IMR-90 (cell line): ENCODE data around the gene NUP98. TPM values are rescaled to one million over a fixed set of nuclear protein-coding genes. Genes with fewer than 3 reads are reported as not detected.

Experiments used
- ATAC-seq: fragments of 200-7000 bp; cut with Tn5 transposase; 2 replicates; pipeline ENCODE4 v1.9.1; 2020; ENCODE audit warnings: low read depth, mild to moderate bottlenecking, moderate library complexity
- BruUV-seq: library from RNA; stranded (reverse); fragments of 400-500 nt; replicated peaks from 2 replicates; lab custom pipeline; 2021; lab: Mats Ljungman, UMichigan
- CTCF ChIA-PET: fragments of 300-600 bp; formaldehyde crosslinking; extraction: SDS; loops from one replicate; lab custom pipeline; 2021; ENCODE audit warnings: antibody characterized with exemption; lab: Yijun Ruan, JAX
- POLR2A ChIA-PET: fragments of 300-600 bp; sonication (Branson Sonifier 250); formaldehyde crosslinking; loops from one replicate; lab custom pipeline; 2022; ENCODE audit warnings: antibody characterized with exemption; ENCODE audit not compliant: unreplicated experiment; lab: Charles Lee
- DNase-seq: peaks from one replicate; pipeline ENCODE4 v3.0.0; 2013
- H2AFZ ChIP-seq: replicated peaks from 2 replicates; pipeline ENCODE3; 2013; ENCODE audit warnings: low read length, mild to moderate bottlenecking; ENCODE audit not compliant: poor library complexity
- H2AK5ac ChIP-seq: 2 replicates; pipeline ENCODE4 v1.6.1; 2013; ENCODE audit warnings: low read depth, low read length, inconsistent platforms
- H2AK9ac ChIP-seq: replicated peaks from 2 replicates; pipeline ENCODE3; 2013; ENCODE audit warnings: mild to moderate bottlenecking, low read depth, low read length, moderate library complexity; ENCODE audit not compliant: poor library complexity
- H2BK120ac ChIP-seq: 2 replicates; pipeline ENCODE4 v1.6.1; 2013; ENCODE audit warnings: low read depth, low read length, inconsistent platforms
- H2BK15ac ChIP-seq: 3 replicates; pipeline ENCODE4 v1.6.1; 2013; ENCODE audit warnings: low read depth, low read length, inconsistent platforms
- H2BK20ac ChIP-seq: 2 replicates; pipeline ENCODE4 v1.6.1; 2013; ENCODE audit warnings: low read depth, mild to moderate bottlenecking, inconsistent platforms, low read length, moderate library complexity
- H2BK5ac ChIP-seq: 2 replicates; pipeline ENCODE4 v1.6.1; 2013; ENCODE audit warnings: mild to moderate bottlenecking, low read depth, low read length, inconsistent platforms; ENCODE audit not compliant: poor library complexity, severe bottlenecking
- H3K14ac ChIP-seq: replicated peaks from 2 replicates; pipeline ENCODE4 v1.6.1; 2013; ENCODE audit warnings: low read depth, low read length, inconsistent platforms
- H3K18ac ChIP-seq: 2 replicates; pipeline ENCODE4 v1.6.1; 2013; ENCODE audit warnings: low read depth, low read length, control low read depth
- H3K23ac ChIP-seq: 2 replicates; pipeline ENCODE4 v1.6.1; 2013; ENCODE audit warnings: low read depth, low read length, inconsistent platforms
- H3K27ac ChIP-seq: 2 replicates; pipeline ENCODE4 v1.5.1; 2013; ENCODE audit warnings: mild to moderate bottlenecking, control low read depth, low read length; ENCODE audit not compliant: insufficient read depth
- H3K27me3 ChIP-seq: 2 replicates; pipeline ENCODE4 v1.6.1; 2013; ENCODE audit warnings: low read length; ENCODE audit not compliant: control insufficient read depth, insufficient read depth
- H3K36me3 ChIP-seq: 2 replicates; pipeline ENCODE4 v1.6.1; 2013; ENCODE audit warnings: low read length, mixed read lengths; ENCODE audit not compliant: control insufficient read depth, insufficient read depth
- H3K4ac ChIP-seq: 2 replicates; pipeline ENCODE4 v1.6.1; 2013; ENCODE audit warnings: low read depth, low read length, inconsistent platforms
- H3K4me1 ChIP-seq: 2 replicates; pipeline ENCODE4 v1.6.1; 2013; ENCODE audit warnings: low read length, mixed read lengths; ENCODE audit not compliant: control insufficient read depth, insufficient read depth
- H3K4me2 ChIP-seq: 2 replicates; pipeline ENCODE4 v1.6.1; 2013; ENCODE audit warnings: low read depth, mild to moderate bottlenecking, control low read depth, low read length, moderate library complexity
- H3K4me3 ChIP-seq: 2 replicates; pipeline ENCODE4 v1.5.1; 2013; ENCODE audit warnings: low read depth, mild to moderate bottlenecking, control low read depth, low read length, moderate library complexity; ENCODE audit not compliant: insufficient read depth
- H3K56ac ChIP-seq: 2 replicates; pipeline ENCODE4 v1.6.1; 2013; ENCODE audit warnings: low read length, inconsistent platforms; ENCODE audit not compliant: insufficient read depth; ENCODE audit errors: extremely low read depth
- H3K79me1 ChIP-seq, 2 experiments: 2 replicates each; pipeline ENCODE4 v1.6.1; 2013; ENCODE audit warnings: low read length in 2 of 2, inconsistent platforms in 1 of 2, low read depth in 1 of 2
- H3K9ac ChIP-seq: 2 replicates; pipeline ENCODE4 v1.6.1; 2013; ENCODE audit warnings: low read depth, low read length, control low read depth
- H3K9me1 ChIP-seq: 2 replicates; pipeline ENCODE4 v1.6.1; 2013; ENCODE audit warnings: low read length, inconsistent platforms; ENCODE audit not compliant: insufficient read depth
- H3K9me3 ChIP-seq: 2 replicates; pipeline ENCODE4 v1.6.1; 2013; ENCODE audit warnings: low read length; ENCODE audit not compliant: control insufficient read depth, insufficient read depth
- H4K20me1 ChIP-seq: 2 replicates; pipeline ENCODE4 v1.6.1; 2013; ENCODE audit warnings: low read length, inconsistent platforms; ENCODE audit not compliant: insufficient read depth
- H4K5ac ChIP-seq: 2 replicates; pipeline ENCODE4 v1.6.1; 2013; ENCODE audit warnings: mild to moderate bottlenecking, low read depth, low read length, control low read depth
- H4K8ac ChIP-seq, 2 experiments: 2 replicates each; pipeline ENCODE4 v1.6.1; 2013; ENCODE audit warnings: low read depth in 2 of 2, low read length in 2 of 2, control low read depth in 1 of 2, inconsistent platforms in 1 of 2
- H4K91ac ChIP-seq: 2 replicates; pipeline ENCODE4 v1.6.1; 2013; ENCODE audit warnings: low read depth, low read length, inconsistent platforms; ENCODE audit not compliant: insufficient read depth
- BHLHE40 ChIP-seq: fragments of 150-350 bp; IDR thresholded peaks from 2 replicates; pipeline ENCODE4 v1.6.1; 2016; ENCODE audit warnings: mild to moderate bottlenecking, low read depth, low read length
- CEBPB ChIP-seq: IDR thresholded peaks from 2 replicates; pipeline ENCODE4 v1.6.1; 2012; ENCODE audit warnings: low read depth, low read length, improper control_type of control experiment
- CHD1 ChIP-seq: IDR thresholded peaks from 2 replicates; pipeline ENCODE4 v1.6.1; 2012; ENCODE audit warnings: low read depth, low read length, improper control_type of control experiment
- ELK1 ChIP-seq: fragments of 150-350 bp; IDR thresholded peaks from 2 replicates; pipeline ENCODE4 v1.6.1; 2016; ENCODE audit warnings: low read depth, mild to moderate bottlenecking, low read length, moderate library complexity, borderline replicate concordance
- FOS ChIP-seq: fragments of 150-350 bp; IDR thresholded peaks from 2 replicates; pipeline ENCODE4 v1.6.1; 2016; ENCODE audit warnings: low read depth, low read length
- MAFK ChIP-seq: IDR thresholded peaks from 2 replicates; pipeline ENCODE4 v1.6.1; 2012; ENCODE audit warnings: low read depth, low read length, improper control_type of control experiment
- MAZ ChIP-seq: IDR thresholded peaks from 2 replicates; pipeline ENCODE4 v1.6.1; 2012; ENCODE audit warnings: low read depth, mild to moderate bottlenecking, low read length, improper control_type of control experiment, moderate library complexity, borderline replicate concordance
- MXI1 ChIP-seq: IDR thresholded peaks from 2 replicates; pipeline ENCODE4 v1.6.1; 2012; ENCODE audit warnings: low read depth, mild to moderate bottlenecking, low read length, moderate library complexity, borderline replicate concordance
- POLR2A ChIP-seq: IDR thresholded peaks from 2 replicates; pipeline ENCODE4 v1.6.1; 2012; ENCODE audit warnings: mild to moderate bottlenecking, low read depth, low read length
- RAD21 ChIP-seq: IDR thresholded peaks from 2 replicates; pipeline ENCODE4 v1.6.1; 2012; ENCODE audit warnings: low read length, improper control_type of control experiment
- RCOR1 ChIP-seq: IDR thresholded peaks from 2 replicates; pipeline ENCODE4 v1.6.1; 2012; ENCODE audit warnings: mild to moderate bottlenecking, low read length, improper control_type of control experiment; ENCODE audit not compliant: insufficient replicate concordance
- RFX5 ChIP-seq: IDR thresholded peaks from 2 replicates; pipeline ENCODE4 v1.8.0; 2012; ENCODE audit warnings: low read depth, mild to moderate bottlenecking, low read length, moderate library complexity
- SMC3 ChIP-seq: fragments of 150-350 bp; IDR thresholded peaks from 2 replicates; pipeline ENCODE4 v1.6.1; 2016; ENCODE audit warnings: low read depth, mild to moderate bottlenecking, antibody characterized with exemption, low read length, moderate library complexity
- USF2 ChIP-seq: fragments of 150-350 bp; IDR thresholded peaks from 2 replicates; pipeline ENCODE4 v1.6.1; 2017; ENCODE audit warnings: mild to moderate bottlenecking, antibody characterized with exemption, low read length, low read depth
- WGBS, 2 experiments: methylation state at CpG; one replicate each; pipeline versions ENCODE4 v1.1.5 to v1.1.7; 2013; ENCODE audit warnings: missing lambda C conversion rate in 2 of 2; ENCODE audit not compliant: insufficient read length in 1 of 2; ENCODE audit errors: extremely low coverage in 2 of 2; 5-methylcytosine and 5-hydroxymethylcytosine counted together
- dilution Hi-C: fragments of 300-500 bp; cut with HindIII; formaldehyde crosslinking; loops from one replicate; pipeline ENCODE4 v1.14.3; 2018; ENCODE audit warnings: low sequenced_read_pairs; ENCODE audit not compliant: unreplicated experiment
- in situ Hi-C: fragments of 300-500 bp; cut with MboI; formaldehyde crosslinking; loops from 3 replicates; pipeline ENCODE4 v1.14.3; 2019; ENCODE audit warnings: low sequenced_read_pairs, inconsistent platforms, mixed read lengths
- intact Hi-C: fragments of 100-400 bp; cut with micrococcal nuclease; formaldehyde crosslinking; loops from 2 replicates; pipeline ENCODE4 v1.10.0; 2022
- polyA plus RNA-seq, 3 experiments: library from polyadenylated mRNA; depleted of rRNA; stranded (reverse); fragments of >200 nt; gene quantifications; 2 replicates each; pipeline ENCODE4 v1.2.3, GENCODE V29; 2012; ENCODE audit warnings: low replicate concordance in 1 of 3
- total RNA-seq: library from RNA; depleted of rRNA; stranded (reverse); fragments of >200 nt; gene quantifications from 2 replicates; pipeline ENCODE4 v1.2.3, GENCODE V29; 2012
- TF ChIP-seq, protein P1 (sequence below): conservative IDR thresholded peaks from 2 replicates; pipeline ENCODE4 v1.5.1; 2012; ENCODE audit warnings: mild to moderate bottlenecking, low read depth, low read length, improper control_type of control experiment

Gene NUP98
- total and polyA plus RNA-seq, 2 of the 4 experiments (the other 2 are of a cell fraction), result 103 to 138 TPM

DNA sequence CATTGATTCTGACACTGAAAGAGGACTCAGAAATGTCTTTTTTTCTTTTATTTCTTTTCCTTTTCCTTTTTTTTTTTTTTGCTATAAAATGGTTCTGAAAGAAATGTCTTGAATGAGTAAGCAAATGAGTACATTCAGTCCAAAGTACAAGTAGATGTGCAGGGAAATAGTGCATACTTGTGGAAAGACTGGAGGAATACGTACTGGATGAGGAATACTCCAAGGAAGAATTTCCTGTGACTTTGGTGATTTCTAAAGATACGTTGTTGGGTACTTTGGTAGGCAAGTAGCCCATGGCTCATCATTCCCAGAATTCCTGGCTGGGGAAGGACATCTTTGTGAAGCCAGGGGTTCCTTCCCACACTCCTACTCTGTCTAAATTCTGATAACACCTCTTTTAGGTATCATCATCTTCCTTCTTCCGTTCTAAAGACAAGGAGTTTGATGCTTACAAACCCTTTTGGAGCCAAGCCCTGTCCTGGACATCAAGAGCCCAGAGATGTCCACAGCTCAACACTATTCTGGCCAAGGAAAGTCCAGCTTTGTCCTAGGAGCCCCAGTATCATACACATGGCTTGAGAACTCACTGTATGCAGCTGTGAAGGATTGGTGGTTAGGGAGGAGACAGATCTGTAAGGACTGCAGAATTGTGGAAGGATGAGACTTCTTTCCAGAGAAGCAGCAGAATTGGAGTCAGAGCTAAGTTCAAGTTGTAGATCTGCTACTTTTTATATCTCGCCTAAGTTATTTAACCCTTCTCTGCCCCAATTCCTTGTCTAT, 4.8 kb upstream of the NUP98 start:
- Histone ChIP-seq H4K8ac (peak overlapping the region in 1 of 2 experiments; percentile 48; a peak in 1 of 4 replicates), H3K4ac (no peak overlapping the region), H2AK5ac (no peak overlapping the region), H3K36me3 (no peaks in the 10 kb centered on the region), H4K5ac (no peak overlapping the region), H3K9me1 (peaks cover 4% of the 10 kb centered on the region; the same call in 1 of the 2 replicates), H3K56ac (no peak overlapping the region), H4K20me1 (0 out of 2 replicates have a peak, but pooled peaks cover under 1% of the 10 kb centered on the region), H3K14ac (peak overlapping the region; percentile 80; the same call in 1 of the 2 replicates), H3K79me1 (peaks cover 0 to 5% of the 10 kb centered on the region in 2 experiments; a peak in 1 of 4 replicates), H2BK20ac (no peak overlapping the region), H2AFZ (peak overlapping the region; percentile 68), H2AK9ac (no peak overlapping the region), H3K18ac (no peak overlapping the region), H2BK120ac (0 out of 2 replicates have a peak overlapping the region, but pooled peaks have one; percentile 34), H2BK15ac (no peak overlapping the region), H3K4me2 (no peak overlapping the region), H3K4me1 (no peaks in the 10 kb centered on the region), H3K9me3 (no peaks in the 10 kb centered on the region), H3K9ac (no peak overlapping the region), H2BK5ac (no peak overlapping the region), H3K27ac (no peak overlapping the region), H4K91ac (no peak overlapping the region; the same call in 1 of the 2 replicates), H3K27me3 (no peaks in the 10 kb centered on the region), H3K4me3 (no peak overlapping the region), H3K23ac (no peak overlapping the region)
- ChIA-PET POLR2A (no interaction called here), CTCF (no interaction called here)
- in situ Hi-C loops (no loop called here), dilution Hi-C loops (no loop called here), intact Hi-C loops (no loop called here)
- peak; percentile 58 for DNase-seq
- no TSS peak for BruUV-seq
- 80% methylated on average over 1 of the region's 4 CpGs; no CpG with 5 or more reads in 1 of the 2 experiments for WGBS, 2 experiments
- ATAC-seq, result no peak
- no peak for TF ChIP-seq RAD21
- TF ChIP-seq MAFK, result no peak
- no peak for TF ChIP-seq BHLHE40
- TF ChIP-seq RCOR1, result no peak
- no peak for TF ChIP-seq RFX5
- no peak for TF ChIP-seq CHD1
- TF ChIP-seq MXI1, result no peak
- no peak for TF ChIP-seq POLR2A
- TF ChIP-seq CEBPB, result no peak
- TF ChIP-seq USF2, result no peak
- TF ChIP-seq SMC3, result no peak
- no peak for TF ChIP-seq MAZ
- TF ChIP-seq ELK1, result no peak
- TF ChIP-seq, protein P1, sequence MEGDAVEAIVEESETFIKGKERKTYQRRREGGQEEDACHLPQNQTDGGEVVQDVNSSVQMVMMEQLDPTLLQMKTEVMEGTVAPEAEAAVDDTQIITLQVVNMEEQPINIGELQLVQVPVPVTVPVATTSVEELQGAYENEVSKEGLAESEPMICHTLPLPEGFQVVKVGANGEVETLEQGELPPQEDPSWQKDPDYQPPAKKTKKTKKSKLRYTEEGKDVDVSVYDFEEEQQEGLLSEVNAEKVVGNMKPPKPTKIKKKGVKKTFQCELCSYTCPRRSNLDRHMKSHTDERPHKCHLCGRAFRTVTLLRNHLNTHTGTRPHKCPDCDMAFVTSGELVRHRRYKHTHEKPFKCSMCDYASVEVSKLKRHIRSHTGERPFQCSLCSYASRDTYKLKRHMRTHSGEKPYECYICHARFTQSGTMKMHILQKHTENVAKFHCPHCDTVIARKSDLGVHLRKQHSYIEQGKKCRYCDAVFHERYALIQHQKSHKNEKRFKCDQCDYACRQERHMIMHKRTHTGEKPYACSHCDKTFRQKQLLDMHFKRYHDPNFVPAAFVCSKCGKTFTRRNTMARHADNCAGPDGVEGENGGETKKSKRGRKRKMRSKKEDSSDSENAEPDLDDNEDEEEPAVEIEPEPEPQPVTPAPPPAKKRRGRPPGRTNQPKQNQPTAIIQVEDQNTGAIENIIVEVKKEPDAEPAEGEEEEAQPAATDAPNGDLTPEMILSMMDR, result no peak
- no peak for TF ChIP-seq FOS
